OCI-LY3 (cell line): ENCODE data around the gene RFC2.

ENCODE experiments used
- H2AFZ ChIP-seq: fragments of 200-600, 300-600 bp; shearing (Covaris generic); 2 replicates; pipeline ENCODE4 v1.6.0; 2014; ENCODE audit warnings: antibody characterized with exemption, low read depth, low read length
- H3K27ac ChIP-seq: fragments of 200-600, 300-600 bp; sonication (generic); 2 replicates; pipeline ENCODE4 v1.5.1; 2014; ENCODE audit warnings: mild to moderate bottlenecking, low read length, moderate library complexity, mixed read lengths
- H3K27me3 ChIP-seq: fragments of 200-600, 300-600 bp; sonication (generic); 2 replicates; pipeline ENCODE4 v1.6.1; 2014; ENCODE audit warnings: low read depth, low read length, mixed read lengths
- H3K36me3 ChIP-seq: fragments of 200-600, 300-600 bp; sonication (generic); replicated peaks from 2 replicates; pipeline ENCODE3; 2014; ENCODE audit warnings: low read depth, low read length, mixed read lengths
- H3K4me1 ChIP-seq: fragments of 300-600, 200-600 bp; sonication (generic); 2 replicates; pipeline ENCODE4 v1.6.1; 2014; ENCODE audit warnings: low read length, mixed read lengths
- H3K4me2 ChIP-seq: fragments of 200-600, 300-600 bp; sonication (generic); 2 replicates; pipeline ENCODE4 v1.6.1; 2014; ENCODE audit warnings: low read length, mixed read lengths
- H3K4me3 ChIP-seq: fragments of 300-600, 200-600 bp; sonication (generic); 2 replicates; pipeline ENCODE4 v1.5.1; 2014; ENCODE audit warnings: antibody characterized with exemption, mild to moderate bottlenecking, low read length, moderate library complexity
- H3K79me2 ChIP-seq: fragments of 300-600, 200-600 bp; shearing (Covaris generic); 2 replicates; pipeline ENCODE4 v1.6.1; 2014; ENCODE audit warnings: mild to moderate bottlenecking, low read length, mixed read lengths
- H3K9ac ChIP-seq: fragments of 300-600, 200-600 bp; shearing (Covaris generic); 2 replicates; pipeline ENCODE4 v1.6.0; 2014; ENCODE audit warnings: mild to moderate bottlenecking, low read length, moderate library complexity
- H3K9me3 ChIP-seq: fragments of 200-600, 300-600 bp; shearing (Covaris generic); 2 replicates; pipeline ENCODE4 v1.6.1; 2014; ENCODE audit warnings: low read length, mixed read lengths; ENCODE audit not compliant: insufficient read depth
- H4K20me1 ChIP-seq: fragments of 200-600, 300-600 bp; sonication (generic); 2 replicates; pipeline ENCODE4 v1.6.1; 2016; ENCODE audit warnings: low read length, mixed read lengths; ENCODE audit not compliant: insufficient read depth
- EZH2phosphoT487 ChIP-seq: fragments of 200-600 bp; shearing (Covaris generic); IDR thresholded peaks from 2 replicates; pipeline ENCODE4 v1.6.1; 2018; ENCODE audit warnings: antibody characterized with exemption, mixed run types, low read depth
- TF ChIP-seq, protein P1 (sequence below): fragments of 200-600, 300-600 bp; sonication (generic); IDR thresholded peaks from 2 replicates; pipeline ENCODE4 v1.5.1; 2014; ENCODE audit warnings: antibody characterized with exemption, low read length, low read depth

Gene RFC2

DNA sequence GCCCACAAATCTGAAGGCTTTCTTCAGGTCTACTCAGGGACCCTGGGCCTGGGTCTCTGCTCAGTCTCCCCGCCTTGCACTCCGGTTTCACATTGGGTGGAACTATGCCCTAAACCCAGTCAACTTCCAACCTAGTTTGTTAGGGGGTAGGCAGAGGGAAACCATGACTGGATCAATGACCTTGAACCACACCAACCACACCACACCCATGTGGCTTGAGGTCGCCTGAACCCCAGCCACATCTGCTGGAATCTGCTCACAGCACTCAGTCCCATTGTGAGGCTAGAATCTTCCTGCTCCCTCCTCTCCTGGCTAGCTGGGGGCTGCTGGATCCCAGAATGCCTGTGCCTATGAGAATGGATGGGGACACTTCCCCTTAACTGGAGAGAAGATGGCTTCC, 17.9 kb downstream of the RFC2 start:
- H3K36me3 ChIP-seq: peaks cover 67% of the 10 kb centered on the region
- H3K4me3 ChIP-seq: no peak overlapping the region
- TF ChIP-seq, protein P1, sequence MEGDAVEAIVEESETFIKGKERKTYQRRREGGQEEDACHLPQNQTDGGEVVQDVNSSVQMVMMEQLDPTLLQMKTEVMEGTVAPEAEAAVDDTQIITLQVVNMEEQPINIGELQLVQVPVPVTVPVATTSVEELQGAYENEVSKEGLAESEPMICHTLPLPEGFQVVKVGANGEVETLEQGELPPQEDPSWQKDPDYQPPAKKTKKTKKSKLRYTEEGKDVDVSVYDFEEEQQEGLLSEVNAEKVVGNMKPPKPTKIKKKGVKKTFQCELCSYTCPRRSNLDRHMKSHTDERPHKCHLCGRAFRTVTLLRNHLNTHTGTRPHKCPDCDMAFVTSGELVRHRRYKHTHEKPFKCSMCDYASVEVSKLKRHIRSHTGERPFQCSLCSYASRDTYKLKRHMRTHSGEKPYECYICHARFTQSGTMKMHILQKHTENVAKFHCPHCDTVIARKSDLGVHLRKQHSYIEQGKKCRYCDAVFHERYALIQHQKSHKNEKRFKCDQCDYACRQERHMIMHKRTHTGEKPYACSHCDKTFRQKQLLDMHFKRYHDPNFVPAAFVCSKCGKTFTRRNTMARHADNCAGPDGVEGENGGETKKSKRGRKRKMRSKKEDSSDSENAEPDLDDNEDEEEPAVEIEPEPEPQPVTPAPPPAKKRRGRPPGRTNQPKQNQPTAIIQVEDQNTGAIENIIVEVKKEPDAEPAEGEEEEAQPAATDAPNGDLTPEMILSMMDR: no peak
- no peak for TF ChIP-seq EZH2phosphoT487
- H3K4me1 ChIP-seq: peaks cover 23% of the 10 kb centered on the region
- H3K4me2 ChIP-seq: no peak overlapping the region
- no peak overlapping the region for H2AFZ ChIP-seq
- H3K79me2 ChIP-seq: peaks cover 3% of the 10 kb centered on the region; the same call in 1 of the 2 replicates
- no peak overlapping the region for H3K27ac ChIP-seq
- H3K27me3 ChIP-seq: no peaks in the 10 kb centered on the region
- H3K9ac ChIP-seq: no peak overlapping the region
- no peaks in the 10 kb centered on the region for H3K9me3 ChIP-seq
- peaks cover 1% of the 10 kb centered on the region for H4K20me1 ChIP-seq

DNA sequence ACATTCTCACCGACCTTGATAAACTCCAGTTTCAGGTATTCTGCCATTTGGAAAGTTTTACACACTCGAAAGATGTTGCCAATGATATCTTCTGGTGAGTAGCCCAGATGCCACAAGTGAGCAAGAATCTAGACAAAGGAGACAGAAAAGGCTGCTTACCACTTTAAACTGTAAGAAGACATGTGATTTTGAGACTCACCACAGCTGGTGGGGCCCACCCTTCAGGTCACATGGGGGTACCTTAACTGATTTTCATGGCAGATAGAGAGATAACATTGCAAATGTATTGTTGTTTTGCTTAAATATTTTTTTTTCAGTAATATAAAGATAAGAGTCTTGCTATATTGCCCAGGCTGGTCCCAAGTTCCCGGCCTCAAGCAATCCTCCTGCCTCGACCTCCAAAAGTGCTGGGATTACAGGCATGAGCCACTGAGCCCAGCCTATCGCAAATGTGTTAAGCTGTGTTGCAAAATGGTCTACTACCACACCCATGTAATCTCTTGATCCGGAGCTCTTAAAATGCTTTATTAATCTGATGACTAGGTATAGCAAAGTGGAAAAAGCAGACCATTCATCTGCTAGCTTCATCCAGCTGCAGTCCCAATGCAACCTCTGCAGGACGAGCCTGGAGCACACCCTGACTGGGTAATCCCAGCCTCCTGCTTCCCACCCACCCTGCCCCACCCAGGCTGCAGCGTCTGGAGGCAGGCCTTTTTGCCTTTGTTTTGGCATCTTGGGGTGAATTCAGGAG, 18.5 kb downstream of the RFC2 start:
- Histone ChIP-seq H3K4me2 (no peak overlapping the region), H3K27me3 (no peaks in the 10 kb centered on the region), H3K4me3 (no peak overlapping the region), H3K79me2 (no peaks in the 10 kb centered on the region), H3K9me3 (no peaks in the 10 kb centered on the region), H2AFZ (no peak overlapping the region), H3K4me1 (peaks cover 28% of the 10 kb centered on the region), H3K9ac (no peak overlapping the region), H3K27ac (no peak overlapping the region), H4K20me1 (no peaks in the 10 kb centered on the region), H3K36me3 (peaks cover 69% of the 10 kb centered on the region)
- TF ChIP-seq EZH2phosphoT487: no peak
- TF ChIP-seq, protein P1: no peak

DNA sequence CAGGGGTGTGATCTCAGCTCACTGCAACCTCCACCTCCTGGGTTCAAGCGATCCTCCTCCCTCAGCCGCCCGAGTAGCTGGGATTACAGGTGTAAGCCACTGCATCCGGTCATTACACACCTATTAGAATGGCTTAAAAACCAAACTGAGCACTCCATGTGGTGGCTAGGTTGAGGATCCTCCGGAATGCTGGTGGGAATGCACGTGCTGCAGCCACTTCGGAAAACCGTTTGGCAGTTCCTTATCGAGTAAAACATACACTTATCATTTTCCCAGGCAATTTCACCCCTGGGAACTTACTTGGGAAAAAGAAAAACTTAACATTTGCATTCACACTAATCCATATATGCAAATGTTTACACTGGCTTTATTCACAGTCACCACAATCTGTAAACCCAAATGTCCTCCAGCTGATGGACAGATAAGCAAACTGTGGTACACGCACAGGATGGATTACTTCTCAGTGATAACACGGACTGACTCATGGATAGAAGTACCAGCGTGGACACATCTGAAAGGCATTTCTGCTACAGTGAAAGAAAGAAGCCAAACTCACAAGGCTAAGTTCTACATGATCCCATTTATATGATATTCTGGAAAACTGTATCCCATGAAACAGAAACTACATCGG, 20.4 kb downstream of the RFC2 start:
- H4K20me1 ChIP-seq: peaks cover 8% of the 10 kb centered on the region
- no peaks in the 10 kb centered on the region for H3K27me3 ChIP-seq
- H3K4me1 ChIP-seq: peaks cover 46% of the 10 kb centered on the region
- no peak overlapping the region for H2AFZ ChIP-seq
- no peak overlapping the region for H3K4me2 ChIP-seq
- no peak overlapping the region for H3K9ac ChIP-seq
- TF ChIP-seq, protein P1: no peak
- no peak for TF ChIP-seq EZH2phosphoT487
- peaks cover 72% of the 10 kb centered on the region for H3K36me3 ChIP-seq
- no peak overlapping the region for H3K4me3 ChIP-seq
- peak overlapping the region; percentile 58 for H3K27ac ChIP-seq
- no peaks in the 10 kb centered on the region for H3K9me3 ChIP-seq
- no peaks in the 10 kb centered on the region for H3K79me2 ChIP-seq

DNA sequence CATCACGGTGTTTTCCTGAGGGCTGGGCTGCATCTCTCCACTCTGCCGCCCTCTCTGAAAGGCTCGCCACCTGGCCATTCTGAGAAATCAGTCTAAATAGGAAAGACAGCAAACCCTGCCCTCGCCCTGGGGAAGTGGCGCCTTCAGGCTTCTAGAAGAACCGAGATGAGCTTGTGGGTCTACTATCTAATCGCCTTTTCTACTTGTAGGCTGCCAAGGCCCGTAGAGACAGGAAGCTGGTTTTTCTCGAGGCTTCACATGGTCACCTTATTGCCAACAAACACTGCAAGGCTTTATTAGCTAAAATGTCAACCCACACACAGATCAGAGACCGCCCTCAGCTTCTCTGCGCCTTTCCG, 23.0 kb downstream of the RFC2 start:
- peaks cover 9% of the 10 kb centered on the region for H4K20me1 ChIP-seq
- H3K79me2 ChIP-seq: no peaks in the 10 kb centered on the region
- peak overlapping the region; percentile 50 for H3K27ac ChIP-seq
- H3K27me3 ChIP-seq: no peaks in the 10 kb centered on the region
- TF ChIP-seq, protein P1: no peak
- TF ChIP-seq EZH2phosphoT487: no peak
- no peaks in the 10 kb centered on the region for H3K9me3 ChIP-seq
- H2AFZ ChIP-seq: no peak overlapping the region
- H3K4me2 ChIP-seq: no peak overlapping the region
- peaks cover 66% of the 10 kb centered on the region for H3K36me3 ChIP-seq
- H3K4me3 ChIP-seq: no peak overlapping the region
- peaks cover 44% of the 10 kb centered on the region for H3K4me1 ChIP-seq
- no peak overlapping the region for H3K9ac ChIP-seq
